ENCODE results near the gene CLTRN.
A peak's percentile ranks its signal among the peaks of the same experiment; 100 is the strongest.

Gene CLTRN

GRCh38 chrX:15646543-15646942 lies 18.1 kb downstream of the CLTRN start:
- no peak for DNase-seq

GRCh38 chrX:15646031-15646430 lies 18.6 kb downstream of the CLTRN start:
- no peak for DNase-seq

- DNase-seq, result no peak
Observed at GRCh38 chrX:15645266-15645665, 19.3 kb downstream of the CLTRN start.

GRCh38 chrX:15644560-15644872 lies 20.1 kb downstream of the CLTRN start:
- DNase-seq, result no peak

GRCh38 chrX:15643786-15644559 lies 20.6 kb downstream of the CLTRN start:
- DNase-seq, result no peak

GRCh38 chrX:15631637-15632036 lies 33.0 kb downstream of the CLTRN start:
- no peak for DNase-seq

- no peak for DNase-seq
Observed at GRCh38 chrX:15623054-15623453, 41.6 kb downstream of the CLTRN start.

- peak; percentile 0 to 18 for DNase-seq
Observed at GRCh38 chrX:15619053-15619755, 45.4 kb downstream of the CLTRN start.

GRCh38 chrX:15617111-15617510 lies 47.5 kb downstream of the CLTRN start:
- DNase-seq, result no peak

- DNase-seq, result no peak
Observed at GRCh38 chrX:15616531-15616930, 48.1 kb downstream of the CLTRN start.

- DNase-seq, result no peak
Observed at GRCh38 chrX:15607067-15607466, 57.5 kb downstream of the CLTRN start.

GRCh38 chrX:15606136-15606535 lies 58.5 kb downstream of the CLTRN start:
- no peak for DNase-seq

GRCh38 chrX:15605226-15605625 lies 59.4 kb downstream of the CLTRN start:
- no peak for DNase-seq

GRCh38 chrX:15602761-15603160 lies 61.8 kb downstream of the CLTRN start:
- no peak for DNase-seq

- no peak for DNase-seq
Observed at GRCh38 chrX:15601932-15602331, 62.7 kb downstream of the CLTRN start.

- DNase-seq, result no peak
Observed at GRCh38 chrX:15600745-15601144, 63.9 kb downstream of the CLTRN start, which contains the start of gene ACE2. TSS of gene ACE2 (minus strand) at chrX:15600960. CDS start at chrX:15600911, 49 bp downstream.

- no peak for DNase-seq
Observed at GRCh38 chrX:15600049-15600448, 64.6 kb downstream of the CLTRN start.

- DNase-seq, result no peak
Observed at GRCh38 chrX:15599461-15599860, 65.1 kb downstream of the CLTRN start.

GRCh38 chrX:15598026-15598425 lies 66.6 kb downstream of the CLTRN start:
- no peak for DNase-seq

GRCh38 chrX:15594371-15594770 lies 70.2 kb downstream of the CLTRN start:
- DNase-seq, result no peak

GRCh38 chrX:15579778-15580747 lies 84.5 kb downstream of the CLTRN start:
- DNase-seq, result no peak

Measured in NCI-H1930 (cell line).